Measurements from ENCODE around the gene GRIK2. TPM values are rescaled to one million over a fixed set of nuclear protein-coding genes. Genes with fewer than 3 reads are reported as not detected.

GRIK2 gene
- polyA plus RNA-seq, 1 donor: 16.5 TPM

DNA sequence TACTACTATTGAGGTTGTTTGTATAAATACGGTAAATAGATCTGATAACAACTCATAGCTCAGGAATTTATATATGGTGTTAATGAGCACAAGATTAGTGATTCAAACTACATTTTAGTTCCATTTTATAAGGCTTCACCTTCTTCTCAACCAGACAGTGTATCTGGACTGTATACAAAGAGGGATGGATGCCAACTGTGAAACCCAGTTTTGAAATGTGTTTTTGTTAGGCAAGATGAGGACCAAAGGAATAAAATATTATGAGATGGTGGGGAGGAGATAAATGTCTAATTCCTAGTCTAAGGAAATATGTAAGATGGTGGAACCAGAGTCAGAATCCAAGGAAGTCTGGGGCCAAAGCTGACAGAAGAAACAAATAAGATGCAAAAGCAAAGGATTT is 329.0 kb downstream of the GRIK2 start:
- no peak for DNase-seq

DNA sequence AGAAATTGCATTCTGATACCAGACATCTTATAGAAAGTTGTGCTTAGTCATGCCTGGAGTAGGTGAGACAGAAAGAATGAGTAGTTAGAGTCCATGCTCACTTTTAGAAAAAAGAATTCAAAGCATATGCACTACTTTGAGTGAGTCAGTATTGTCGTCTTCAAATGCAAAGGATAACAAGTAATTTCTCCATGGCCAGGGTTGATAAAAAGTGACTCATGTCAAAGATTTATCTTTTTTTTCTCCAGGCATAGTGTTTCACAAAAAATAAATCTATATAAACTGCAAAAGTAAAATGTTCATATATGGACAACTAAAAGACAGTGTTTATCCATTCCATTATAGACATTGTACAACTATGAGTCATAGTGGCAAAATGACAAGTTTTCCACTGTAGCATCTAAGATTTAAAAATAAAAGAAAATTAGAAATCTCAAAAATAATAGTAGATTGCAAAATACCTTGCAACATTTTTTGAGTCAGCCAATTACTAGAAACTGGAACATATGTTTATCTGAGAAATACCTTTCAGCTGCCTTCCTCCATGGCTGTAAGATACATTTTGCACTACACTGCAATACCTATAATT is 329.6 kb downstream of the GRIK2 start:
- DNase-seq: no peak

DNA sequence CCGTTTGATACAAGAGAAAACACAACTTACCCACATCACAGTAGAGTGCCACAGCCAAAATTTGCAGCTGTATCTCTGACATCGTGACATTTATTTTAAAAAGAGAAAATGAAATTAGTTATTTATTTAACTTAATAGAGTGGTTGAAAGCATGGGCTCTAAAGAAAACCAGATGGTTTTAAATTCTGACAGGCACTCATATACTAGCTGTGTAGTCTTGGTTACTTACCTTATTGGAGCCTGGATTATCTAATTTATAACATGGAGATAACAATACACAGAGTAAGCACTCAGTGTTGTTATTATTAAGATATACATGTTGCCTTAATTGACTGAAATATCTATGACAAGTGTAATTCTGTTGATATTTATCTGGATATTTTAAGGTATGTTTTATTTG is 334.9 kb downstream of the GRIK2 start:
- no peak for DNase-seq

DNA sequence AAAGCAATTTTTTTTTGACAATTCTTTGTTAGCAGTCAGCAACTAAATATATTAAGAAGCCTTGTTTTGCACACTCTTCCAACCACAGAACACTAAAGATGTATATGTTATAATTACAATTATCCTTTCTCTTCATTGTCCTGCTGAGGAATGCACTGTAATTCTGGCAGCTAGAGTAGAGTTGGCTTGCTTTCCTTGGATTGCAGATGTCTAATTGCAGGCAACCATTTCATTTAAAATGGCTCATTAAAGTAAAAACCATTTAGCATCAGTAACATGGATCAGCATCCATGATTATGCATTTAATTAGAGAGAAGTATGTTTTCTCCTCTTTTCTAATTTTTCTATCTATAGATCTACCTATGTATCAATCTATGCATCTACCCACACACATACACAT is 335.4 kb downstream of the GRIK2 start:
- DNase-seq: no peak

DNA sequence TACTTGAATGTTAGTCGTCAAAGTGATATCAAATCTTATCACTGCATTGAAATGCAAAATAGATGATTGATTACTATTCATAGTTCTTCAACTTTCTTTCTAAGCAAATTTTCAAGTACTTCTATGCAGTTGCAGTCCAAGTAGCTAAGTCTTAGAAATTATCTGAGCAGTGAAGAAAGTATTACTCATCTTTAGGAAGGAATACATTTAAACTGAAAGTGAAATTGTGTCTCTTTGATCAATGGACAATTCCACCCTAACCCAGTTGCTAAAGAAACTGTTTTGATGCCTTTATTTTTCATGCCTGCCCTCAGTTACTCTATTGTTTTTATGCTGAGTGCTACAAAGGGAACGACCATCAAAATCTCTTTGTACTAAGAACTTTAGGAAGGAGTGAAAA is 337.4 kb downstream of the GRIK2 start:
- DNase-seq: no peak

DNA sequence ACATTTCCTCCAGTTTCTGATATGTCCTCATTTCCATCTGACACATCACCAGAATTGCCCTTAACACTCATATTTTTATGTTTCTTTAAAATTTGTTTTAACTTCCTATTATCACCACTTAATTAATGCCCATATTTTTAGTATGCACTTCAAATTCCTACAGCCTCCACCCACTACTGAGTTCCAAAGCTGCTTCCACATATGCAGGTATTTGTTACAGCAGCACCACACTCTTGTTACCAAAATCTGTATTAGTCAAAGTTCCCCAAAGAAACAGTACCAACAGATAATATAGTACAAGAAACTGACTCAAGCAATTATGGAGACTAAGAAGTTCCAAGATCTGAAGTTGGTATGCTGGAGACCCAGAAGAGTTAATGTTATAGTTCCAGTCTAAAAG is 340.4 kb downstream of the GRIK2 start:
- DNase-seq: no peak

DNA sequence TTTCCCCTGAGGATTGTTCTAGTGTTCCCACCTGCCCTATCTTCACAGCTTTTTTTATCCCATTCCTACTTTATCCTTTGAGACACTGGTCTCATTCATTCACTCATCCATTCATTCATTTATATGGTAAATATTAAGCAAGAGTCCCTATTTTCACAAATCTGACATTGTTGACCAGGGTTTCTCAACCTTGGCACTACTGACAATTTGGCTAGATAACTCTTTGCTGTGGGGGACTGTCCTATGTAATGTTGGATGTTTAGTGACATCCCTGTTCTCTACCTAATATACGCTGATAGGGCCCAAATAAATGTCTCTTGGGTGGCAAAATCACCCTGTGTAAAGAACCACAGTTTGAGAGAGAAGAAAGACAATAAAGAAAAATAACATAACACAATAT is 345.0 kb downstream of the GRIK2 start:
- no peak for DNase-seq

DNA sequence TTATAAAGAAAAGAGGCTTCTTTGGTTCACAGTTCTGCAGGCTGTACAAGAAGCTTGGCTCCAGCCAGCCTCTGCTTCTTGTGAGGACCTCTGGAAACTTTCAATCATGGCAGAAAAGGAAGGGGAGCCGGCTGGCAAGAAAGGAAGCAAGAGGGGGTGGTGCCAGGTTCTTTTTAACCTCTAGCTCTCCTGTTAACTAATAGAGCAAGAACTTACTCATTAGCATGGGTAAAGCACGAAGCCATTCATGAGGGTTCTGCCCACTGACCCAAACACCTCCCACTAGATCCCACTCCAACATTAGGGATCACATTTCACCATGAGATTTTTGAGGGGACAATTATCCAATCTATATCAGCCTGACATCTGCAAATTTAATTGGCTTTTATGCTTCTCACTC is 347.1 kb downstream of the GRIK2 start:
- DNase-seq: no peak

DNA sequence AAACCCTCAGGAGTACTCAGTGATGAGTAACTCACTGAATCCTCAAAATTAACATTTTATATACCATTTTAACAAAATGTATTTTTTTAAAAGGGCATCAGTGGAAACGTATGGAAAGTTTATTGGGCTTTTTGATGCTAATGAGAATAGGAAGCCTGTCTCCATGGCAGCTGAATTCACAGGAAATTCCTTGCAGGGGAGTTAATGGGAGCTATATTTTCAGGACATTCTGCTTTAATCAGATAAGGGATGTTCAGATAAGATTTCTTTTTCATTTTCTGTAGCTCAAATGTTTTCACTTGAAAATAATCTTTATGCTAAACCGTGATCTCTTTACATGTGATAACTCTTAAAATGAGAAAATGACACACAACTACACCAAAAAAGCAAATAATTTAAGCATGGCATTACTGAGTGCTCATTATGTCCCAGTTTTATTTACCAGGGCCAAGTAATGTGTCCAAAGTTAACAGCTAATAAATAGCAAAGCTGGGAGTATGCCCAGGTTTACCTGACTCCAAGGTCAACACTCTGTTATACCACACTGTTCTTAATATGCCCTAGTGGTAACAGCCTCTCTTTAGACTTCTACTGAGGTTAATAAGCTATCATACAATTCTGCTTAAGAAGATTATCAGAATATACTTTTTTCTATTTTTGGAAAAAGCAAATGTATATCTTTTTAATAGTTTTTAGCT is 348.1 kb downstream of the GRIK2 start:
- DNase-seq: no peak

DNA sequence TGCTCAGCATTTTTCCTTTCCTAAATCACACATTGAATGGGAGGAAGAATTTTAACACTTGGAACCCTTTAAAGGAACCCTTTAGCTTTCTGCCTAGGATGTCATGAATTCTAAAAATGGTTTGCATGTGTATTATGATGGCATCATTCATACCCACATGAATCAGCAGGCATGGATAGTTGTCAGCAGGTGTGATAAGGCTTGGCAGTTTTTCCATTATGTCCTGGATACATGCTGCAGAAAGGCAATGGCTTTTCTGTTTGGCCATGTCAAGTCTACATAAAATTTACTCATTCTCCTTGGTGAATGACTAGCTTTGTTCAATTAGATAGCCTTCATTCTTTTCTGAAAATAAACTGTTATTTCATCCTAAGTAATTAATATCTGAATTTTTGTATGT is 353.7 kb downstream of the GRIK2 start:
- no peak for DNase-seq

DNA sequence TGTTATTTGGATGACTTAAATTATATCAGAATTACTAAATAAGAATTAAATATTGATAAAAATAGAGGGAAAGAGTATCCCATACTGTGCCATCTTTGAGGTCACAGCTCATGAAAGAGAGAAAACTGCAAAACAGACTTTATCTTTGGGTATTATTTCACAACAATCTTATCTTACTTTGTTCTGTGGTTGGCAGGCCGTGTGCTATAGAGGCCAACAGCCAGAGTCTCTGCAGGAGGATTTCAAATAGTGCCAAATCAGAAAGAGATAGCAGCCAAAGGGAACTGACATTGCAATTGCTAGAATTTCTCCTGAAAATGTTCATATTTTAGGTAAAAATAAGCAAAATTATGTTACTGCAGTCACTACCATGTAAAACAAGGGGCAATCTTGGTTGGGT is 354.2 kb downstream of the GRIK2 start:
- DNase-seq: no peak

DNA sequence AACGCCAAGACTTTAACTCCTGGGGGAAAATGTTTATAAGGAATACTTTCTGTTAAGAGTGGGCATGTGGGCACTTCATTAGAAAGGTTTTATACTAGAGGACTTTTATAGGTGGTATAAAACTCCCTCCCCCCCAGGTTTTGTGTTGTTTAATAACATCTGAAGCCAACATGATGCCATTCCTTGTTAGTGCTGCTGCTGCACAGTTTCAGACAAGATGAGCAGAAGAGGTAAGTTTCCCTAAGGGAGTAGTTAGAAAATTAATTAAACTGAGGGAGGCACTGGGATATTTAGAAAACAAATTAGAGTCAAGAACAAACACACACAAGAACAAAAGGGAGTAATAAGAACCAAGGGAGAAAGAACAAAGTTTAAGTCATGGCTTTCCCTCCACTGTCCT is 362.4 kb downstream of the GRIK2 start:
- no peak for DNase-seq

DNA sequence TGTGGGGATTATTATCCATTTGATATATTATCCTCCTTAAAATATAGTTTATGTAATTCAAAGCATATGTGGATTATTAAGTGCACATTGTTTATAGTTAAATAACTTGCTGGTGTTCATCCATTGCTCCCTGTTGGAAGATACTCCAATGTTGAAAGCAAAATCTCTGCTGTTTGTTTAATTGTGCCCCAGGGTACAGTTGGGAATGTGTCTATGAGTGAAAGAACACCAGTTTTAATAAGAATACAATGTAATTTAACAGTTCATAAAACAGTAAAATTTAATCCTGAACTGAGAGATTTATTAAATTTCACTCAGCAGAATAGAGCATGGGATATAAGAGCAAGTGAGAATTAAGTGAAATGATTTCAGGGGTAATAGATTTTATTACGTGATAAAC is 364.9 kb downstream of the GRIK2 start:
- DNase-seq: no peak

DNA sequence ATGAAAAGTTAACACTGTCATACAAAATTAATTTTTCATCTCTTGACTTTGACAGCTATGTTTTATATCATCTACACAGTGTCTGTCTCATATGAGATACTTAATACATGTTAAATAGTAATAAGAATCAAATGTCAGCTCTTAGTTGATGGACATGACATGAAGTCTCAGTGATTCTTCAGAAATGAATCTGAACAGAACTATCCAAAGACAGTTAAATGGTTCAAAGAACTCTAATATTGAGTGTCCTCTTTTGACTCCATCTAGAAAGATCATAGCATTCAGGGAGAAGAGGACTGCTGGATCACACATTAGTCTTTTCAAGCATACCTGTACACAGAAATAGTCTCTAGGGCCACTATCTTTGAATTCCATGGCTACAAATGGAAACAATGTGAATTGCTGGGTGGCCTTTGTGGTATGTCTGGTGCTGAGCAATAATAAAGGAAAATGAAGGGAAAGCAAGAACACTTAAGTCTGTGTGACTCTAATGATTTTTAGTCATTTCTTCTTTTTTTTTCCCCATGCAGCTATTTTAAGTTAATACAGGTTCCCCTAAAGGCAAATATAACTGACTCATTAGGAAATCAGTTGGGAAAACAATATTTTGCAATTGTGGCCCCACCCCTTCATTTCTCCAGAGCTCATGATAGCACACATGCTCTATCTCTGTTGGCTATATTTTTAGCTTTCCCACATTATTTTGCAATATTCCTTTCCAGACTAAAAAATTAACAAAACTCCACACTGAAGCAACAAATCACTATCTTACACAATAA is 367.5 kb downstream of the GRIK2 start:
- DNase-seq: no peak

DNA sequence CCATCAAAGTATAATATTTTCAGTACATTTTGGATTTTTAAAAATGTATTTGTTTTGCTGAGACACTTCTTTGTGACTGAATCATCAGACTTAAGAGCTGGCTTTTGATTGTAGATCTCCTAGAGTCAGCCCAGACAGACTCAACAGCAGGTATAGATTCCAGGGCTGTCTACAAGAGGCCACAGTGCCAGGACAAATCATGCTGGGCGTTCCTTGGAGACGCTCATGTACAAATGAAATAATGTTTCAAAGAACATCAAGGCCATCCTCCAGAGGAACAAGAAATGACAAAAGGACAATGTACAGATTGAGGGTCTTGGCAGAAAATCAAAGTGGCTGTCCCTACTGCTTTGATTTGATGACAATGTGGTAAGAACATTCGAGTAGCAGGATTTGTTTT is 369.3 kb downstream of the GRIK2 start:
- no peak for DNase-seq

DNA sequence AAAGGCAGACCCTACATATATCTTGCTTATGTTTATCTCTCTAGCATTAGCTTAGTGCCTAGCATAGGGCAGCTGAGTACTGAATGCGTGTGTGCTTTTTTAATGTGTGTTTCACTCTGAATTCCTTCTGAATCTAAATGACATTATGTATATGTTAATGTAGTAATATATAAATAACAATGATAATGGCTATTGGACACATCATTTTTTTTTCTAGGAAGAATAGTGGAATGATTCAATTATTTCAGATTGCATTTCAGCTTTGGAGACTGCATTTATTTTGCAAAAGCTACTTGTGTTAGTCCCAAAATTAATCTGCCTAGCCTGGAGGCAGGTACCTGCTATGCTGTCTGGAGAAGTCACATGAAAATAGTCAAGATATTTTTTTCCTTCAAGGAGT is 371.8 kb downstream of the GRIK2 start:
- DNase-seq: no peak

DNA sequence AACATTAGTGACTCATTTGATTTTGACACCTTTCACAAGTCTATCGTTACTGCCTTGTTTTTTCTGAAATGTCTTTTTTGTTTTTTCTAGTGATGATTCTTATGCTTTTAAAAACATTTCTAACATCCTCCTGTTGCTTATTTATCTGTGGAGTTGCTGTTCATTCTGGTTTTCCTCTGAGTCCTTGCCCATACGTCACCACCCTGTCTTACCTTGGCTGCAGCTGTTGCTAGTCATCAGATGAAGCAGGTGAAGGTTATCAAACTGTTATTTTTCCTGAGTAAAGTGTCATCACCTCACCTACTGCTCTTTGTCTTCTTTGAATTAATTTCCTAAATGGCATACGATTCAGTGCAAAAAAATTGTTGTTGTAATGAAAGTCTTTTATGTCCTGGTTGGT is 376.6 kb downstream of the GRIK2 start:
- no peak for DNase-seq

DNA sequence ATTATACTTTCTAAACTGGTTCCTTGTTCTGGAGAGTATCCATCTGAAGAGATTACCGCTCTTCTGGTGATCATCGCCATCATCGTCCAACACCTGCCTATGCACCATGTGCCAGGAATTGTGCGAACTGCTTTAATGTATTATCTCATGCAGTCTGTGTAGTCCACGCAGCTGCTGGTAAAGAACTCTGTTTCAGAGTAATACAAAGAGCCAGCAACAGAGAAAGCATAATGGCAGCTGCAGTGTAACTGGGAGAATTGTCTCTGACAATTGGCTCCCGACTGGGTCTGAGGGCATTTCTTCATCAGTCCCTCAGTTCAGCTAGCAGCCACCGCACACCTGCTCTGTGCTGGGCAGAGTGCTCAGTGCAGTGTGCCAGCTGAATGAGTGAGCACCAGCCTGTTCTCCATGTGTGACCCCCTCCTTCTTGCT is 383.4 kb downstream of the GRIK2 start:
- DNase-seq: no peak

DNA sequence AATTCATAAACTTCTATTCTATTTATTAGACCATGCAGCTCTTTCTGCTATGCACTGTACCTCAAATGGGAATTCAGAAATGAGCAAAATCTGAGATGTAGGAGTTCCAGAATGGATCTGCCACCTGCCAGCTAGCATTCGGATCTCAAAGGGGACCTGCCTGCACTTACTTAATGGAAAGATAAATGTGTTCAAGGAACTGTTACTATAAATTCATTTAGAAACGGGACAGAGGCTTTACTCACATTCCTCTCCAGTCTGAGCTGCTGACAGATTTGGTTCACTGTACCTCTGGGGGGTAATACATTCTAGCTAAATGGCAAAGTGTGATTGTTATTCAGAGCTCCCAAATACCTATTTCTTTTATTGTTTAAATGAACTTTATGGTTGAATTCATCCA is 384.1 kb downstream of the GRIK2 start:
- DNase-seq: no peak

DNA sequence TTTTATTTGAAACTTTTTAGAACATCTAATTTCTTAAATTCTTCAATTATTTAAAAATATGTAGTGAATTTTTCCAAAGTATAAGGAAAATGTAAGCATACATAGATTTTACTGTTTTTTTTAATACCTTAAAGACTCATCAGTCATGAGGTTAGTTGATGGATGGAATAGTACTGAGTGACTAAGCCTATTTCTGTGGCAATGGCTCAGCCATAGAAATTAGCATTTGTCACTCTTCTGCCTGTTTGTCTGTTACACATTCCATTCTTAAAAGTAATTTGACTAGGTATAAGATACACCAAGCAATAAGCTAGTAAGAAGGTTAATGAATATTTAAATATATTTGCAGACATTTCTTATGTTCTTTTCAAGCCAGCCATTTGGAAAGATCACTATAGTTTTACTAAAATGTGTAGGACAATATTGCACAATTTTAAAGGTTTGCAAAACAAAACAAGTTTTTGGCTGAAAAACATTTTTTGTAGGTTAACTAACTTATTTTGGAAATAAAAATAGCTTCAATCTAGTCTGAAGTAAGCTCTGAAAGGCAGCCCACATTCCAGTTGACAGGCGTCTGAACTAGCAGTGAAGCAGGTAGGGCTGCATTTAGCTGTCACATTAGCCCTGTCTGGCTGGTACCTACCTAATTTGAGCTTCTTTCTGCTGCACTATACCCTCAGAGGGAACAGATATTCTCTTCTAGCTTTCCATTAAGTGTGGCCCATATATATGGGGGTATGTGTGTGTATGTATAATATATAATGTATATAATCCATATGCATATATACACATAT is 385.7 kb downstream of the GRIK2 start:
- no peak for DNase-seq

DNA sequence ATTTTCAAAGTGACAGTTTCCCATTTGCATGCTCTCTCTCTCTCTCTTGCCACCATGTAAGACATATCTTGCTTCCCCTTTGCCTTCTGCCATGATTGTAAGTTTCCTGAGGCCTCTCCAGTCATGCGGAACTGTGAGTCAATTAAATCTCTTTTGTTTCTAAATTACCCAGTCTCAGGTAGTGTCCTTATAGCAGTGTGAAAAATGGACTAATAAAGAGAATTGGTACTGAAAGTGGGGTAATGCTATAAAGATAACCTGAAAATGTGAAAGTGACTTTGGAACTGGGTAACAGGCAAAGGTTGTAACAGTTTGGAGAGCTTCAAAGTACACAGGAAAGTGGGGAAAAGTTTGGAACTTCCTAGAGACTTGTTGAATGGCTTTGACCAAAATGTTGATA is 389.8 kb downstream of the GRIK2 start:
- DNase-seq: no peak

DNA sequence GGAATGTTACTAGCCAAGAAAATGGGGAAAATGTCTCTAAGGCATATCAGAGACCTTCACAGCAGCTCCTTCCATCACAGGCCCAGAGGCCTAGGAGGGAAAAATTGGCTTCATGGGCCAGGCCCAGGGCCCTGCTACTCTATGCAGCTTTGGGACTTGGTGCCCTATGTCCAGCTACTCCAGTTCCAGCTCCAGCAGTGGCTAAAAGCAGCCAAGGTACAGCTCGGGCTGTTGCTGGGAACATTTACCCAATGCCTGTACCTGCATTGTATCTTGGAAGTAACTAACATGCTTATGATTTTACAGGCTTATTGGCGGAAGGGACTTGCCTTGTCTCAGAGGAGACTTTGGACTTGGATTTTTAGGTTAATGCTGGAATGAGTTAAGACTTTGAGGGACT is 390.6 kb downstream of the GRIK2 start:
- DNase-seq: no peak

DNA sequence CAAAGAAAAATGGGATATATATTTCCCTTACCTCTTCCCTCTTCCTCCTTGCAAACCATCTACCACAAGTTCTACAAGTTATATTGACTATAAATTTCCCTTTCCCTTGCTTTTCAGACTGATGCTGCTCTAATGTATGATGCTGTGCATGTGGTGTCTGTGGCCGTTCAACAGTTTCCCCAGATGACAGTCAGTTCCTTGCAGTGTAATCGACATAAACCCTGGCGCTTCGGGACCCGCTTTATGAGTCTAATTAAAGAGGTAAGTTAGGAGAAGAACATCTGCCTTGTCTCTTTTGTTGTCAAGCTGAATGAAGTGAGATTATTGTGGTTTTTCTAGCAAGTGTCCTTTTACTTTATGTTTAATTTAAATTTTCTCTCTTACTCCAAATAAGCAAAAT is 406.0 kb downstream of the GRIK2 start:
- DNase-seq: no peak

Measured in left kidney (tissue), 2 donors.